ENCODE measurements around the gene MAFG. TPM values are rescaled to one million over a fixed set of nuclear protein-coding genes. Genes with fewer than 3 reads are reported as not detected.

The MAFG gene
- total RNA-seq, 1 experiment from 2014 or later = 10.9 TPM

- peaks cover 12% of the 10 kb centered on the region for H3K4me1 ChIP-seq (ENCODE audit: low read length)
- peaks cover 17% of the 10 kb centered on the region; the same call in 1 of the 2 replicates for H4K20me1 ChIP-seq (ENCODE audit: insufficient read depth, low read depth, low read length)
- peak within 1 kb of the TSS; percentile 83 for H3K4me3 ChIP-seq (ENCODE audit: low read length)
- no peak within 1 kb of the TSS for H3K27ac ChIP-seq (ENCODE audit: low read length)
- no peaks in the 10 kb centered on the region for H3K9me3 ChIP-seq (ENCODE audit: low read length)
- H3K9ac ChIP-seq (ENCODE audit: low read length) = peak within 1 kb of the TSS; percentile 81
- peak within 1 kb of the TSS; percentile 92 for H3K4me2 ChIP-seq (ENCODE audit: low read depth, low read length, poor library complexity, severe bottlenecking)
- H3K9me2 ChIP-seq (replicated peaks; ENCODE audit: insufficient read depth, low read length) = no peaks in the 10 kb centered on the region
- peaks cover 9% of the 10 kb centered on the region; the same call in 1 of the 2 replicates for H3K36me3 ChIP-seq (ENCODE audit: insufficient read depth, low read length)
- no peaks in the 10 kb centered on the region for H3K27me3 ChIP-seq (ENCODE audit: low read length)
- DNase-seq = peak; percentile 94
- H2AFZ ChIP-seq (ENCODE audit: low read length) = no peak within 1 kb of the TSS
- H3K79me2 ChIP-seq (ENCODE audit: low read length) = peaks cover 33% of the 10 kb centered on the region
These were observed 9.8 kb downstream of the MAFG start, which contains the start of gene SIRT7 for GRCh38 chr17:81917565-81918332. TSS of gene SIRT7 (minus strand) at chr17:81918176. CDS start at chr17:81918131, 45 bp downstream.

DNA sequence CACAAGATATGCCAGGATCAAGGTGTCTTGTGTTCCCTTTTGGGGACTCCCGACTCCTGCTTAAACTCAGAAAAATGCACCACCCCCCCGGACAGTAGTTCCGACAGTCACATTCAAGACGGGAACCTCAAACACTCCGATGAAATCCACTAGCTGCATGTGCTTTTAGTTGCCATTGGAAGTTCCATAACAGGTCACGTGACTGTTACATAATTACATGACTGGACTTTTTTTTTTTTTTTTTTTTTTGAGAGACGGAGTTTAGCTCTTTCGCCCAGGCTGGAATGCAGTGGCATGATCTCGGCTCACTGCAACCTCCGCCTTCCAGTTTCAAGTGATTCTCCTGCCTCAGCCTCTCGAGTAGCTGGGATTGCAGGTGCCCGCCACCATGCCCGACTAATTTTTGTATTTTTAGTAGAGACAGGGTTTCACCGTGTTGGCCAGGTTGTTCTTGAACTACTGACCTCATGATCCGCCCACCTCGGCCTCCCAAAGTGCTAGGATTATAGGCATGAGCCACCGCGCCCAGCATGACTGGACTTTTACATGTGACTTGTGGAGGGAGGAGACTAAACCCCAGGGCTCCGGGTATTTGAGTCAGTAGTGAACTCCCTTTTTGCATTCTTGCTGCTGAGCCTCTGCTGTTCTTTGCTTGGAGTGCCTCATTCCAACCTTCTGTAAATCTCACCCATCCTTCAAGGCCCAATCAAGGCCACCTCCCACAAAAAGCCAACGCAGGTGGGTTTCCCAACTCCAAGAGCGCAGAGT lies 11.1 kb downstream of the MAFG start:
- Histone ChIP-seq H3K27me3 (ENCODE audit: low read length) (no peaks in the 10 kb centered on the region), H3K27ac (ENCODE audit: low read length) (no peak overlapping the region), H3K9me3 (ENCODE audit: low read length) (no peaks in the 10 kb centered on the region), H3K9me2 (replicated peaks; ENCODE audit: insufficient read depth, low read length) (no peaks in the 10 kb centered on the region), H4K20me1 (ENCODE audit: insufficient read depth, low read depth, low read length) (peaks cover 17% of the 10 kb centered on the region; the same call in 1 of the 2 replicates), H3K79me2 (ENCODE audit: low read length) (peaks cover 27% of the 10 kb centered on the region), H3K36me3 (ENCODE audit: insufficient read depth, low read length) (peaks cover 9% of the 10 kb centered on the region; the same call in 1 of the 2 replicates), H3K4me2 (ENCODE audit: low read depth, low read length, poor library complexity, severe bottlenecking) (peak overlapping the region; percentile 92), H3K4me3 (ENCODE audit: low read length) (peak overlapping the region; percentile 83), H3K4me1 (ENCODE audit: low read length) (peaks cover 14% of the 10 kb centered on the region), H3K9ac (ENCODE audit: low read length) (peak overlapping the region; percentile 81), H2AFZ (ENCODE audit: low read length) (no peak overlapping the region)
- DNase-seq = no peak

- DNase-seq = no peak
- Histone ChIP-seq H3K27ac (ENCODE audit: low read length) (no peak overlapping the region), H3K27me3 (ENCODE audit: low read length) (no peaks in the 10 kb centered on the region), H3K9me3 (ENCODE audit: low read length) (no peaks in the 10 kb centered on the region), H3K79me2 (ENCODE audit: low read length) (peaks cover 31% of the 10 kb centered on the region), H4K20me1 (ENCODE audit: insufficient read depth, low read depth, low read length) (peaks cover 14% of the 10 kb centered on the region; the same call in 1 of the 2 replicates), H2AFZ (ENCODE audit: low read length) (no peak overlapping the region), H3K36me3 (ENCODE audit: insufficient read depth, low read length) (peaks cover 9% of the 10 kb centered on the region; the same call in 1 of the 2 replicates), H3K4me3 (ENCODE audit: low read length) (no peak overlapping the region), H3K4me1 (ENCODE audit: low read length) (peaks cover 16% of the 10 kb centered on the region), H3K9me2 (replicated peaks; ENCODE audit: insufficient read depth, low read length) (no peaks in the 10 kb centered on the region), H3K4me2 (ENCODE audit: low read depth, low read length, poor library complexity, severe bottlenecking) (no peak overlapping the region), H3K9ac (ENCODE audit: low read length) (no peak overlapping the region)
These were observed 12.2 kb downstream of the MAFG start for GRCh38 chr17:81915331-81915730.

DNA sequence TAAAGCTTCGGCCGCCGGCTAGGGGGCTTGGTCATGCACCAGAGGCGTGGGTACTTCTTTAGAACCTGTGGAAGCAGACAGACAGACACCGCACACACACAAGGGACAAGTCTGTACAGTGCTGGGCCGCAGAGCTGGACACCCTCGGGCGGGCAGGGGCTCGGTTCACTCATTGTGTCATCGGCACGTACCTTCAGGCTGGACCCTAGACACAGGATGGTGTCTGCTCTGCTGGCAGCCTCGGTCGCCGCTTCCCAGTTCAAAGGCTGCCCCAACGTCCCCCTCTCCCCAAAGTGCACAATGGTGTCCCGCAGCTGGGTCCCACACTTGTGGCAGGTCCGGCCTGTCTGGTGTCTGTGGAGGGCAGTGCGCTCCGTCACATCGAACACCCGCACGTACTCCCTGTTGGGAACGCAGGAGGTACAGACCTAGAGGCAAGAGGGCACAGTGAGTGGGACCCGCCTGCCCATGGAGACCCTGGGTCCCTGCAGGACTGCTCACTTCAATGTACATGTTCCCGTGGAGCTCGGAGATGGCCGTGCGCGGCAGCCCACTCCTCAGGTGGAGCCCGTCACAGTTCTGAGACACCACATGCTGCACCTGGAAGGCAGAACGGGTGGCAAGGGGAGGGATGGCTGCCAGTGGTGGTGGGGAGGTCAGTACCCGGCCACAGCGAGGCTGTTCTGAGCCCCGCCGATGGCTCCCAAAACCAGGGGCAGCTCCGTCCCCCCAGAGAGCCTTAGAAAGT lies 13.3 kb downstream of the MAFG start:
- Histone ChIP-seq H2AFZ (ENCODE audit: low read length) (no peak overlapping the region), H3K36me3 (ENCODE audit: insufficient read depth, low read length) (peaks cover 9% of the 10 kb centered on the region; the same call in 1 of the 2 replicates), H3K9me3 (ENCODE audit: low read length) (no peaks in the 10 kb centered on the region), H3K9me2 (replicated peaks; ENCODE audit: insufficient read depth, low read length) (no peaks in the 10 kb centered on the region), H3K9ac (ENCODE audit: low read length) (no peak overlapping the region), H3K4me1 (ENCODE audit: low read length) (peaks cover 23% of the 10 kb centered on the region), H3K27me3 (ENCODE audit: low read length) (no peaks in the 10 kb centered on the region), H3K4me2 (ENCODE audit: low read depth, low read length, poor library complexity, severe bottlenecking) (no peak overlapping the region), H4K20me1 (ENCODE audit: insufficient read depth, low read depth, low read length) (peaks cover 14% of the 10 kb centered on the region; the same call in 1 of the 2 replicates), H3K79me2 (ENCODE audit: low read length) (peaks cover 41% of the 10 kb centered on the region), H3K4me3 (ENCODE audit: low read length) (no peak overlapping the region), H3K27ac (ENCODE audit: low read length) (no peak overlapping the region)
- no peak for DNase-seq

- peaks cover 9% of the 10 kb centered on the region; the same call in 1 of the 2 replicates for H3K36me3 ChIP-seq (ENCODE audit: insufficient read depth, low read length)
- no peak for DNase-seq
- peaks cover 41% of the 10 kb centered on the region for H3K79me2 ChIP-seq (ENCODE audit: low read length)
- no peaks in the 10 kb centered on the region for H3K9me2 ChIP-seq (replicated peaks; ENCODE audit: insufficient read depth, low read length)
- no peaks in the 10 kb centered on the region for H3K27me3 ChIP-seq (ENCODE audit: low read length)
- no peak overlapping the region for H2AFZ ChIP-seq (ENCODE audit: low read length)
- H3K4me2 ChIP-seq (ENCODE audit: low read depth, low read length, poor library complexity, severe bottlenecking) = no peak overlapping the region
- no peak overlapping the region for H3K9ac ChIP-seq (ENCODE audit: low read length)
- H3K4me3 ChIP-seq (ENCODE audit: low read length) = no peak overlapping the region
- no peak overlapping the region for H3K27ac ChIP-seq (ENCODE audit: low read length)
- no peaks in the 10 kb centered on the region for H3K9me3 ChIP-seq (ENCODE audit: low read length)
- H4K20me1 ChIP-seq (ENCODE audit: insufficient read depth, low read depth, low read length) = peaks cover 14% of the 10 kb centered on the region; the same call in 1 of the 2 replicates
- peaks cover 23% of the 10 kb centered on the region for H3K4me1 ChIP-seq (ENCODE audit: low read length)
These were observed 14.0 kb downstream of the MAFG start for GRCh38 chr17:81913394-81914102.

- H3K9me3 ChIP-seq (ENCODE audit: low read length) = no peaks in the 10 kb centered on the region
- no peak overlapping the region for H3K4me2 ChIP-seq (ENCODE audit: low read depth, low read length, poor library complexity, severe bottlenecking)
- DNase-seq = no peak
- H3K4me3 ChIP-seq (ENCODE audit: low read length) = no peak overlapping the region
- H3K79me2 ChIP-seq (ENCODE audit: low read length) = peaks cover 38% of the 10 kb centered on the region
- no peak overlapping the region for H3K9ac ChIP-seq (ENCODE audit: low read length)
- H2AFZ ChIP-seq (ENCODE audit: low read length) = no peak overlapping the region
- H4K20me1 ChIP-seq (ENCODE audit: insufficient read depth, low read depth, low read length) = peaks cover 14% of the 10 kb centered on the region; the same call in 1 of the 2 replicates
- peaks cover 19% of the 10 kb centered on the region for H3K4me1 ChIP-seq (ENCODE audit: low read length)
- H3K27ac ChIP-seq (ENCODE audit: low read length) = no peak overlapping the region
- no peaks in the 10 kb centered on the region for H3K9me2 ChIP-seq (replicated peaks; ENCODE audit: insufficient read depth, low read length)
- peaks cover 9% of the 10 kb centered on the region; the same call in 1 of the 2 replicates for H3K36me3 ChIP-seq (ENCODE audit: insufficient read depth, low read length)
- no peaks in the 10 kb centered on the region for H3K27me3 ChIP-seq (ENCODE audit: low read length)
These were observed 14.9 kb downstream of the MAFG start for GRCh38 chr17:81912441-81913309.

GRCh38 chr17:81911969-81912368 lies 15.6 kb downstream of the MAFG start:
- Histone ChIP-seq H3K9ac (ENCODE audit: low read length) (no peak overlapping the region), H4K20me1 (ENCODE audit: insufficient read depth, low read depth, low read length) (peaks cover 10% of the 10 kb centered on the region; the same call in 1 of the 2 replicates), H3K27ac (ENCODE audit: low read length) (no peak overlapping the region), H3K4me2 (ENCODE audit: low read depth, low read length, poor library complexity, severe bottlenecking) (peak overlapping the region; percentile 19), H3K4me1 (ENCODE audit: low read length) (peaks cover 16% of the 10 kb centered on the region), H2AFZ (ENCODE audit: low read length) (no peak overlapping the region), H3K79me2 (ENCODE audit: low read length) (peaks cover 31% of the 10 kb centered on the region), H3K9me3 (ENCODE audit: low read length) (no peaks in the 10 kb centered on the region), H3K36me3 (ENCODE audit: insufficient read depth, low read length) (peaks cover 9% of the 10 kb centered on the region; the same call in 1 of the 2 replicates), H3K4me3 (ENCODE audit: low read length) (no peak overlapping the region), H3K27me3 (ENCODE audit: low read length) (no peaks in the 10 kb centered on the region), H3K9me2 (replicated peaks; ENCODE audit: insufficient read depth, low read length) (no peaks in the 10 kb centered on the region)
- DNase-seq = no peak
